Loucy (cell line): Measurements from ENCODE around the gene ERVW-1.
"Not testable (repeated sequence)": the region's sequence is repeated elsewhere in the genome, so short reads cannot be mapped to it uniquely, and the experiment has no call there.

ENCODE experiments used
- EZH2phosphoT487 ChIP-seq: fragments of 200-600 bp; IDR thresholded peaks from 2 replicates; pipeline ENCODE4 v1.6.1; 2018; ENCODE audit warnings: antibody characterized with exemption, mild to moderate bottlenecking, moderate library complexity, borderline replicate concordance
- TF ChIP-seq, protein P1 (sequence below): fragments of 200-600 bp; sonication (generic); conservative IDR thresholded peaks from 2 replicates; pipeline ENCODE4 v1.5.1; 2014; ENCODE audit warnings: mild to moderate bottlenecking, antibody characterized with exemption, low read length

DNA sequence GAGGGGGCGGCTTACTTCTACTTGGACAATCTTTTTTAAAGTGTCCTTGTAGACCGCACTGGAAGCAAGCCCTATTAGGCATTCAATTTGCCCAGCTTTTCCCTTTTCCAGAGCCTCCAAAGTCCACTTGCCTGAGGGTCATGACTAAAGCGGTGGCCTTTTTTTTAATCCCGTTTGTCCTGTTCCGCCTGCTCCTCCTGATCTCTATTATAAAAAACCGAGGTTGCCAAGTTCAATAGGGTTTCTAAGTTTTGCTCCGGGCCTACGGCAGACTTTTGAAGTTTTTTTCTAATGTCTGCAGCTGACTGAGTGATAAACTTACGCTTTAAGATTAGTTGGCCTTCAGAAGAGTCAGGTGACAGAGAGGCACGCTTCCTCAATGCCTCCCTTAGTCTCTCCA is 3.8 kb downstream of the ERVW-1 start:
- TF ChIP-seq, protein P1, sequence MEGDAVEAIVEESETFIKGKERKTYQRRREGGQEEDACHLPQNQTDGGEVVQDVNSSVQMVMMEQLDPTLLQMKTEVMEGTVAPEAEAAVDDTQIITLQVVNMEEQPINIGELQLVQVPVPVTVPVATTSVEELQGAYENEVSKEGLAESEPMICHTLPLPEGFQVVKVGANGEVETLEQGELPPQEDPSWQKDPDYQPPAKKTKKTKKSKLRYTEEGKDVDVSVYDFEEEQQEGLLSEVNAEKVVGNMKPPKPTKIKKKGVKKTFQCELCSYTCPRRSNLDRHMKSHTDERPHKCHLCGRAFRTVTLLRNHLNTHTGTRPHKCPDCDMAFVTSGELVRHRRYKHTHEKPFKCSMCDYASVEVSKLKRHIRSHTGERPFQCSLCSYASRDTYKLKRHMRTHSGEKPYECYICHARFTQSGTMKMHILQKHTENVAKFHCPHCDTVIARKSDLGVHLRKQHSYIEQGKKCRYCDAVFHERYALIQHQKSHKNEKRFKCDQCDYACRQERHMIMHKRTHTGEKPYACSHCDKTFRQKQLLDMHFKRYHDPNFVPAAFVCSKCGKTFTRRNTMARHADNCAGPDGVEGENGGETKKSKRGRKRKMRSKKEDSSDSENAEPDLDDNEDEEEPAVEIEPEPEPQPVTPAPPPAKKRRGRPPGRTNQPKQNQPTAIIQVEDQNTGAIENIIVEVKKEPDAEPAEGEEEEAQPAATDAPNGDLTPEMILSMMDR: not testable (repeated sequence)
- TF ChIP-seq EZH2phosphoT487: not testable (repeated sequence)
